ENCODE measurements around the gene LRSAM1.

LRSAM1 gene

GRCh38 chr9:127474592-127474991 lies 23.3 kb downstream of the LRSAM1 start:
- no peak for TF ChIP-seq TAF1 (IDR thresholded peaks at IDR 0.05; ENCODE audit: borderline replicate concordance, insufficient read depth, low read length)
- no peak for TF ChIP-seq POLR2AphosphoS5 (IDR thresholded peaks at IDR 0.05; ENCODE audit: low read depth, low read length)
- no peak for TF ChIP-seq SIN3A (IDR thresholded peaks at IDR 0.05; ENCODE audit: borderline replicate concordance, insufficient read depth, low read length)
- TF ChIP-seq FOXP2 (optimal IDR thresholded peaks at IDR 0.05; ENCODE audit: borderline replicate concordance, extremely low read depth, extremely low read length, insufficient read depth) = no peak
- no peak for TF ChIP-seq REST (IDR thresholded peaks at IDR 0.05; ENCODE audit: insufficient read depth in 1 of 2, low read depth in 2 of 2, low read length in 2 of 2)

GRCh38 chr9:127479507-127480081 lies 28.3 kb downstream of the LRSAM1 start:
- TF ChIP-seq REST (IDR thresholded peaks at IDR 0.05; ENCODE audit: insufficient read depth in 1 of 2, low read depth in 2 of 2, low read length in 2 of 2) (no peak), TAF1 (IDR thresholded peaks at IDR 0.05; ENCODE audit: borderline replicate concordance, insufficient read depth, low read length) (no peak), FOXP2 (optimal IDR thresholded peaks at IDR 0.05; ENCODE audit: borderline replicate concordance, extremely low read depth, extremely low read length, insufficient read depth) (no peak), SIN3A (IDR thresholded peaks at IDR 0.05; ENCODE audit: borderline replicate concordance, insufficient read depth, low read length) (no peak), POLR2AphosphoS5 (IDR thresholded peaks at IDR 0.05; ENCODE audit: low read depth, low read length) (no peak)

GRCh38 chr9:127482662-127483061 lies 31.4 kb downstream of the LRSAM1 start:
- TF ChIP-seq TAF1 (IDR thresholded peaks at IDR 0.05; ENCODE audit: borderline replicate concordance, insufficient read depth, low read length) (no peak), SIN3A (IDR thresholded peaks at IDR 0.05; ENCODE audit: borderline replicate concordance, insufficient read depth, low read length) (no peak), FOXP2 (optimal IDR thresholded peaks at IDR 0.05; ENCODE audit: borderline replicate concordance, extremely low read depth, extremely low read length, insufficient read depth) (no peak), REST (IDR thresholded peaks at IDR 0.05; ENCODE audit: insufficient read depth in 1 of 2, low read depth in 2 of 2, low read length in 2 of 2) (no peak), POLR2AphosphoS5 (IDR thresholded peaks at IDR 0.05; ENCODE audit: low read depth, low read length) (no peak)

- no peak for TF ChIP-seq TAF1 (IDR thresholded peaks at IDR 0.05; ENCODE audit: borderline replicate concordance, insufficient read depth, low read length)
- no peak for TF ChIP-seq REST (IDR thresholded peaks at IDR 0.05; ENCODE audit: insufficient read depth in 1 of 2, low read depth in 2 of 2, low read length in 2 of 2)
- TF ChIP-seq SIN3A (IDR thresholded peaks at IDR 0.05; ENCODE audit: borderline replicate concordance, insufficient read depth, low read length) = no peak
- TF ChIP-seq POLR2AphosphoS5 (IDR thresholded peaks at IDR 0.05; ENCODE audit: low read depth, low read length) = no peak
- no peak for TF ChIP-seq FOXP2 (optimal IDR thresholded peaks at IDR 0.05; ENCODE audit: borderline replicate concordance, extremely low read depth, extremely low read length, insufficient read depth)
Observed at GRCh38 chr9:127485995-127486394, 34.7 kb downstream of the LRSAM1 start.
